GM20000 (cell line): ENCODE data around the gene DNAJB1.

ENCODE experiments used
- DNase-seq: peaks from one replicate; pipeline ENCODE4 v3.0.0; 2012; ENCODE audit warnings: low spot score
- CTCF ChIP-seq: IDR thresholded peaks from 2 replicates; pipeline ENCODE4 v1.5.1; 2012; ENCODE audit warnings: mild to moderate bottlenecking, control low read depth; ENCODE audit errors: extremely low read depth, missing control alignments

The DNAJB1 gene

GRCh38 chr19:14473978-14474578, 44.1 kb downstream of the DNAJB1 start:
- no peak for TF ChIP-seq CTCF
- peak; percentile 48 for DNase-seq

GRCh38 chr19:14473073-14473977, 44.9 kb downstream of the DNAJB1 start:
- no peak for TF ChIP-seq CTCF
- peak; percentile 69 for DNase-seq

- peak; percentile 97 for TF ChIP-seq CTCF
- DNase-seq: peak; percentile 96
These were observed 45.8 kb downstream of the DNAJB1 start for GRCh38 chr19:14472202-14472938.

- no peak for DNase-seq
- TF ChIP-seq CTCF: no peak
These were observed 46.6 kb downstream of the DNAJB1 start for GRCh38 chr19:14471436-14472187.

GRCh38 chr19:14470031-14470876, 47.9 kb downstream of the DNAJB1 start:
- no peak for DNase-seq
- TF ChIP-seq CTCF: no peak

- no peak for TF ChIP-seq CTCF
- DNase-seq: peak; percentile 10
These were observed 50.4 kb downstream of the DNAJB1 start for GRCh38 chr19:14467816-14468215.
